ENCODE measurements around the gene SLC12A2.

Gene SLC12A2

GRCh38 chr5:128083033-128083810 lies at the start of gene SLC12A2:
TSS of gene SLC12A2 (plus strand) at chr5:128083766. CDS start at chr5:128083955, 189 bp downstream.
- DNase-seq = peak; percentile 85 to 89

GRCh38 chr5:128035689-128036088 lies 47.9 kb upstream of the SLC12A2 start:
- DNase-seq = no peak

- DNase-seq = no peak
Measured at GRCh38 chr5:128036950-128037349, 46.6 kb upstream of the SLC12A2 start.

- DNase-seq = no peak
Measured at GRCh38 chr5:128038643-128039042, 44.9 kb upstream of the SLC12A2 start.

GRCh38 chr5:128040927-128041326 lies 42.6 kb upstream of the SLC12A2 start:
- no peak for DNase-seq

GRCh38 chr5:128052780-128053179 lies 30.8 kb upstream of the SLC12A2 start:
- no peak for DNase-seq

- no peak for DNase-seq
Measured at GRCh38 chr5:128053291-128053954, 30.1 kb upstream of the SLC12A2 start.

GRCh38 chr5:128060644-128061385 lies 22.8 kb upstream of the SLC12A2 start:
- DNase-seq = no peak

GRCh38 chr5:128062172-128062746 lies 21.3 kb upstream of the SLC12A2 start:
- no peak for DNase-seq

GRCh38 chr5:128074171-128074570 lies 9.4 kb upstream of the SLC12A2 start:
- DNase-seq = no peak

- DNase-seq = no peak
Measured at GRCh38 chr5:128074953-128075352, 8.6 kb upstream of the SLC12A2 start.

GRCh38 chr5:128077526-128077925 lies 6.0 kb upstream of the SLC12A2 start:
- DNase-seq = no peak

- no peak for DNase-seq
Measured at GRCh38 chr5:128081111-128081851, 2.3 kb upstream of the SLC12A2 start.

GRCh38 chr5:128082551-128083032 lies 974 bp upstream of the SLC12A2 start:
- DNase-seq = no peak

GRCh38 chr5:128083811-128084227 lies 253 bp downstream of the SLC12A2 start:
- DNase-seq = no peak

GRCh38 chr5:128084228-128085167 lies 932 bp downstream of the SLC12A2 start:
- DNase-seq = peak; percentile 34 to 45

- no peak for DNase-seq
Measured at GRCh38 chr5:128085413-128085812, 1.8 kb downstream of the SLC12A2 start.

GRCh38 chr5:128091579-128091978 lies 8.0 kb downstream of the SLC12A2 start:
- DNase-seq = no peak

- no peak for DNase-seq
Measured at GRCh38 chr5:128092144-128092543, 8.6 kb downstream of the SLC12A2 start.

GRCh38 chr5:128093368-128093767 lies 9.8 kb downstream of the SLC12A2 start:
- no peak for DNase-seq

- no peak for DNase-seq
Measured at GRCh38 chr5:128097224-128097623, 13.7 kb downstream of the SLC12A2 start.
